ENCODE results near the gene LMNB1. TPM values are rescaled to one million over a fixed set of nuclear protein-coding genes. Genes with fewer than 3 reads are reported as not detected.
"Not testable (repeated sequence)": the region's sequence is repeated elsewhere in the genome, so short reads cannot be mapped to it uniquely, and the experiment has no call there.

The LMNB1 gene
- total RNA-seq, 1 experiment from 2014 or later, result 150 TPM

DNA sequence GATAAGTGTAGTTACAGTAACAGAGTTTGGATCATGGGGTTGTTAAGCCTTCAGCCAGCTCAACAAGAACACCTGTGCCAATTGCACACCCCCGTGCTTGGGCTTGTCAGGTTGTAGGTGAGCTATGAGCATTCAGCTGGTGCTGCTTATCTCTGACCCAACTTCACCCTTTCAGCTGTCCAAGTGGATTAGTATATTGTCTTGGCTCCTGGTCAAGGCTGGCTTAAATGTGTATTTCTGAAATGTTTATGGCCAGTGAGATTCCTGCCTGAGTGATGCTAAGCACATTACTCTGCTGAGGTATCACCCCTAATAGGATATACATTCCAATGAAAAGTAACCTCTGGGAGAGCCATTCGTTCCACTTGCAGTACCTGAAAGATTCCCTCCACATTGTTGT is 44.2 kb upstream of the LMNB1 start:
- no TSS peak for BruUV-seq (replicated peaks)
- no peak overlapping the region for H2AFZ ChIP-seq (ENCODE audit: low read depth, low read length, poor library complexity, severe bottlenecking)
- intact Hi-C loops (cut with micrococcal nuclease), result no loop called here
- ChIA-PET POLR2A (no interaction called here), RAD21 (ENCODE audit: low non-redundant PET in 1 of 2, low total read pairs in 2 of 2, uncharacterized antibody in 2 of 2, unreplicated experiment in 2 of 2) (no interaction called here), CTCF (no interaction called here)
- TF ChIP-seq POLR2A (IDR thresholded peaks at IDR 0.05; ENCODE audit: borderline replicate concordance, extremely low read depth, insufficient read depth, insufficient read length), result no peak
- TF ChIP-seq SRF (IDR thresholded peaks at IDR 0.05; ENCODE audit: low read depth), result no peak
- TF ChIP-seq EGR1 (IDR thresholded peaks at IDR 0.05; ENCODE audit: low read depth), result no peak
- TF ChIP-seq EZH2 (IDR thresholded peaks at IDR 0.05), result no peak
- TF ChIP-seq SIN3A (IDR thresholded peaks at IDR 0.05; ENCODE audit: low read depth), result no peak
- no peak for TF ChIP-seq ZFX (IDR thresholded peaks at IDR 0.05)
- TF ChIP-seq YY1 (IDR thresholded peaks at IDR 0.05; ENCODE audit: extremely low read depth, insufficient replicate concordance, low read depth, low read length), result no peak
- TF ChIP-seq, protein P1, sequence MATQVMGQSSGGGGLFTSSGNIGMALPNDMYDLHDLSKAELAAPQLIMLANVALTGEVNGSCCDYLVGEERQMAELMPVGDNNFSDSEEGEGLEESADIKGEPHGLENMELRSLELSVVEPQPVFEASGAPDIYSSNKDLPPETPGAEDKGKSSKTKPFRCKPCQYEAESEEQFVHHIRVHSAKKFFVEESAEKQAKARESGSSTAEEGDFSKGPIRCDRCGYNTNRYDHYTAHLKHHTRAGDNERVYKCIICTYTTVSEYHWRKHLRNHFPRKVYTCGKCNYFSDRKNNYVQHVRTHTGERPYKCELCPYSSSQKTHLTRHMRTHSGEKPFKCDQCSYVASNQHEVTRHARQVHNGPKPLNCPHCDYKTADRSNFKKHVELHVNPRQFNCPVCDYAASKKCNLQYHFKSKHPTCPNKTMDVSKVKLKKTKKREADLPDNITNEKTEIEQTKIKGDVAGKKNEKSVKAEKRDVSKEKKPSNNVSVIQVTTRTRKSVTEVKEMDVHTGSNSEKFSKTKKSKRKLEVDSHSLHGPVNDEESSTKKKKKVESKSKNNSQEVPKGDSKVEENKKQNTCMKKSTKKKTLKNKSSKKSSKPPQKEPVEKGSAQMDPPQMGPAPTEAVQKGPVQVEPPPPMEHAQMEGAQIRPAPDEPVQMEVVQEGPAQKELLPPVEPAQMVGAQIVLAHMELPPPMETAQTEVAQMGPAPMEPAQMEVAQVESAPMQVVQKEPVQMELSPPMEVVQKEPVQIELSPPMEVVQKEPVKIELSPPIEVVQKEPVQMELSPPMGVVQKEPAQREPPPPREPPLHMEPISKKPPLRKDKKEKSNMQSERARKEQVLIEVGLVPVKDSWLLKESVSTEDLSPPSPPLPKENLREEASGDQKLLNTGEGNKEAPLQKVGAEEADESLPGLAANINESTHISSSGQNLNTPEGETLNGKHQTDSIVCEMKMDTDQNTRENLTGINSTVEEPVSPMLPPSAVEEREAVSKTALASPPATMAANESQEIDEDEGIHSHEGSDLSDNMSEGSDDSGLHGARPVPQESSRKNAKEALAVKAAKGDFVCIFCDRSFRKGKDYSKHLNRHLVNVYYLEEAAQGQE (IDR thresholded peaks at IDR 0.05; ENCODE audit: low read depth), result no peak
- TF ChIP-seq SP1 (IDR thresholded peaks at IDR 0.05; ENCODE audit: low read depth), result no peak
- no peak for TF ChIP-seq CEBPB (IDR thresholded peaks at IDR 0.05; ENCODE audit: low read depth)
- TF ChIP-seq EZH2phosphoT487 (IDR thresholded peaks at IDR 0.05; ENCODE audit: borderline replicate concordance), result no peak
- TF ChIP-seq ZBTB33 (IDR thresholded peaks at IDR 0.05; ENCODE audit: extremely low read depth, insufficient replicate concordance, low read length), result no peak
- no peak for TF ChIP-seq FOSL1 (IDR thresholded peaks at IDR 0.05; ENCODE audit: low read depth)
- H3K27ac ChIP-seq (ENCODE audit: low read depth, low read length), result no peak overlapping the region
- no peaks in the 10 kb centered on the region for H3K9me3 ChIP-seq (ENCODE audit: control insufficient read depth in 1 of 2, insufficient read depth in 1 of 2, low read depth in 1 of 2, low read length in 2 of 2)
- no peak overlapping the region for H3K9ac ChIP-seq (ENCODE audit: low read length)
- H4K20me1 ChIP-seq (ENCODE audit: insufficient read depth), result no peaks in the 10 kb centered on the region
- no peak overlapping the region for H3K4me2 ChIP-seq (ENCODE audit: low read length)
- no peaks in the 10 kb centered on the region for H3K27me3 ChIP-seq (ENCODE audit: insufficient read depth, low read length)
- no peak for ATAC-seq
- DNase-seq (ENCODE audit: low read depth, low spot score), result no peak
- no peaks in the 10 kb centered on the region for H3K36me3 ChIP-seq (ENCODE audit: control insufficient read depth in 1 of 2, insufficient read depth in 2 of 2, low read length in 2 of 2)
- H3K4me1 ChIP-seq (ENCODE audit: control insufficient read depth in 1 of 2, insufficient read depth in 2 of 2, low read length in 2 of 2), result no peaks in the 10 kb centered on the region
- H3K9me2 ChIP-seq (ENCODE audit: insufficient read depth), result no peaks in the 10 kb centered on the region
- no peak overlapping the region for H3K4me3 ChIP-seq (replicated peaks in 1 of 2; ENCODE audit: low read depth in 1 of 2, low read length in 2 of 2)
- no peaks in the 10 kb centered on the region for H3K79me2 ChIP-seq (ENCODE audit: insufficient read depth, low read length)

- POLR2A ChIA-PET; CTCF ChIA-PET; DNase-seq (ENCODE audit: low read depth, low spot score); H3K4me3 ChIP-seq (replicated peaks in 1 of 2; ENCODE audit: low read depth in 1 of 2, low read length in 2 of 2); H3K27ac ChIP-seq (ENCODE audit: low read depth, low read length); H3K4me1 ChIP-seq (ENCODE audit: control insufficient read depth in 1 of 2, insufficient read depth in 2 of 2, low read length in 2 of 2); H3K27me3 ChIP-seq (ENCODE audit: insufficient read depth, low read length); H3K36me3 ChIP-seq (ENCODE audit: control insufficient read depth in 1 of 2, insufficient read depth in 2 of 2, low read length in 2 of 2); ATAC-seq; H2AFZ ChIP-seq (ENCODE audit: low read depth, low read length, poor library complexity, severe bottlenecking); H3K9me3 ChIP-seq (ENCODE audit: control insufficient read depth in 1 of 2, insufficient read depth in 1 of 2, low read depth in 1 of 2, low read length in 2 of 2); RAD21 ChIA-PET (ENCODE audit: low non-redundant PET in 1 of 2, low total read pairs in 2 of 2, uncharacterized antibody in 2 of 2, unreplicated experiment in 2 of 2); H3K9me2 ChIP-seq (ENCODE audit: insufficient read depth); H3K9ac ChIP-seq (ENCODE audit: low read length); H3K79me2 ChIP-seq (ENCODE audit: insufficient read depth, low read length); H3K4me2 ChIP-seq (ENCODE audit: low read length); H4K20me1 ChIP-seq (ENCODE audit: insufficient read depth); intact Hi-C loops (cut with micrococcal nuclease); BruUV-seq (replicated peaks): not testable (repeated sequence)
These were observed 42.4 kb upstream of the LMNB1 start for GRCh38 chr5:126734573-126734972.
